Measurements from ENCODE around the gene NDRG3.

GRCh38 chr20:36672991-36673390 is 72.9 kb downstream of the NDRG3 start:
- TF ChIP-seq, protein P1, sequence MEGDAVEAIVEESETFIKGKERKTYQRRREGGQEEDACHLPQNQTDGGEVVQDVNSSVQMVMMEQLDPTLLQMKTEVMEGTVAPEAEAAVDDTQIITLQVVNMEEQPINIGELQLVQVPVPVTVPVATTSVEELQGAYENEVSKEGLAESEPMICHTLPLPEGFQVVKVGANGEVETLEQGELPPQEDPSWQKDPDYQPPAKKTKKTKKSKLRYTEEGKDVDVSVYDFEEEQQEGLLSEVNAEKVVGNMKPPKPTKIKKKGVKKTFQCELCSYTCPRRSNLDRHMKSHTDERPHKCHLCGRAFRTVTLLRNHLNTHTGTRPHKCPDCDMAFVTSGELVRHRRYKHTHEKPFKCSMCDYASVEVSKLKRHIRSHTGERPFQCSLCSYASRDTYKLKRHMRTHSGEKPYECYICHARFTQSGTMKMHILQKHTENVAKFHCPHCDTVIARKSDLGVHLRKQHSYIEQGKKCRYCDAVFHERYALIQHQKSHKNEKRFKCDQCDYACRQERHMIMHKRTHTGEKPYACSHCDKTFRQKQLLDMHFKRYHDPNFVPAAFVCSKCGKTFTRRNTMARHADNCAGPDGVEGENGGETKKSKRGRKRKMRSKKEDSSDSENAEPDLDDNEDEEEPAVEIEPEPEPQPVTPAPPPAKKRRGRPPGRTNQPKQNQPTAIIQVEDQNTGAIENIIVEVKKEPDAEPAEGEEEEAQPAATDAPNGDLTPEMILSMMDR (IDR thresholded peaks at IDR 0.05), result no peak
- TF ChIP-seq POLR2A (IDR thresholded peaks at IDR 0.05) (no peak), POLR2AphosphoS5 (IDR thresholded peaks at IDR 0.05) (no peak), EP300 (IDR thresholded peaks at IDR 0.05) (no peak)
